ENCODE measurements around the gene PARP3. TPM values are rescaled to one million over a fixed set of nuclear protein-coding genes. Genes with fewer than 3 reads are reported as not detected.

PARP3 gene
- total RNA-seq, 3 donors from 2014 or later (not counting 1 experiment from before 2014, with no cell fraction given): 4.6 to 7.4 (median 5.6) TPM

DNA sequence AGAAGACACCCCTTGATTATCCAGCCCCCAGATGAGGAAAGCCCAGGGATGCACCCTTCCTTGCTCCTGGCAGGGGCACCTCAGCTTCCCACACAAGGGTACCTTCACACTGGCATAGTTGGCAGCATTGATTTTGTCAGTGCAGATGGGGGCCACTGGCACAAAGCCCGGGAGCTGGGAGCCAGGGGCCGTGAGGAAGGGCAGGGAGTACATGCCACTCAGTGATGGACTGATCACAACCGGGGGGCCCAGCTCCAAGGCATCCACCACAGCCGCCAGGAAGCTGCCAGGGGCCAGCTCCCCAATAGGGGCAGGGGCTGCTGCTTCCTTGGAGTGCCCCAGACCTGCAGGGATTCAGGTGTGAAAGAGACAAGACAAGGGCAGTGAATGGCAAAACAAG, 27.7 kb downstream of the PARP3 start:
- no peak for DNase-seq
- Histone ChIP-seq H3K9me3 (ENCODE audit: control insufficient read depth, insufficient read depth, low read length) (no peaks in the 10 kb centered on the region), H3K27ac (ENCODE audit: low read length) (no peak overlapping the region), H3K36me3 (ENCODE audit: control insufficient read depth, insufficient read depth, low read length) (no peaks in the 10 kb centered on the region), H3K4me1 (ENCODE audit: control insufficient read depth, insufficient read depth, low read length) (peaks cover 35% of the 10 kb centered on the region), H3K27me3 (ENCODE audit: control insufficient read depth, insufficient read depth, low read length) (peaks cover 3% of the 10 kb centered on the region), H3K4me3 (ENCODE audit: low read length) (no peak overlapping the region)
- intact Hi-C loops (cut with micrococcal nuclease): no loop called here
- peaks cover 12 to 45% of the 10 kb centered on the region in 2 donors for H3K4me1 Mint-ChIP-seq
- no peaks in the 10 kb centered on the region for H3K36me3 Mint-ChIP-seq
- no peak overlapping the region for H3K4me3 Mint-ChIP-seq
- H3K27me3 Mint-ChIP-seq (ENCODE audit: low read depth in 2 of 2): peaks cover 0 to 6% of the 10 kb centered on the region in 2 donors
- no peak for ATAC-seq
- TF ChIP-seq, protein P1, sequence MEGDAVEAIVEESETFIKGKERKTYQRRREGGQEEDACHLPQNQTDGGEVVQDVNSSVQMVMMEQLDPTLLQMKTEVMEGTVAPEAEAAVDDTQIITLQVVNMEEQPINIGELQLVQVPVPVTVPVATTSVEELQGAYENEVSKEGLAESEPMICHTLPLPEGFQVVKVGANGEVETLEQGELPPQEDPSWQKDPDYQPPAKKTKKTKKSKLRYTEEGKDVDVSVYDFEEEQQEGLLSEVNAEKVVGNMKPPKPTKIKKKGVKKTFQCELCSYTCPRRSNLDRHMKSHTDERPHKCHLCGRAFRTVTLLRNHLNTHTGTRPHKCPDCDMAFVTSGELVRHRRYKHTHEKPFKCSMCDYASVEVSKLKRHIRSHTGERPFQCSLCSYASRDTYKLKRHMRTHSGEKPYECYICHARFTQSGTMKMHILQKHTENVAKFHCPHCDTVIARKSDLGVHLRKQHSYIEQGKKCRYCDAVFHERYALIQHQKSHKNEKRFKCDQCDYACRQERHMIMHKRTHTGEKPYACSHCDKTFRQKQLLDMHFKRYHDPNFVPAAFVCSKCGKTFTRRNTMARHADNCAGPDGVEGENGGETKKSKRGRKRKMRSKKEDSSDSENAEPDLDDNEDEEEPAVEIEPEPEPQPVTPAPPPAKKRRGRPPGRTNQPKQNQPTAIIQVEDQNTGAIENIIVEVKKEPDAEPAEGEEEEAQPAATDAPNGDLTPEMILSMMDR (IDR thresholded peaks at IDR 0.05): no peak
- no peaks in the 10 kb centered on the region for H3K9me3 Mint-ChIP-seq
- WGBS (ENCODE audit: insufficient coverage): 90% methylated on average over 4 of the region's 4 CpGs
- no peak overlapping the region for H3K27ac Mint-ChIP-seq

DNA sequence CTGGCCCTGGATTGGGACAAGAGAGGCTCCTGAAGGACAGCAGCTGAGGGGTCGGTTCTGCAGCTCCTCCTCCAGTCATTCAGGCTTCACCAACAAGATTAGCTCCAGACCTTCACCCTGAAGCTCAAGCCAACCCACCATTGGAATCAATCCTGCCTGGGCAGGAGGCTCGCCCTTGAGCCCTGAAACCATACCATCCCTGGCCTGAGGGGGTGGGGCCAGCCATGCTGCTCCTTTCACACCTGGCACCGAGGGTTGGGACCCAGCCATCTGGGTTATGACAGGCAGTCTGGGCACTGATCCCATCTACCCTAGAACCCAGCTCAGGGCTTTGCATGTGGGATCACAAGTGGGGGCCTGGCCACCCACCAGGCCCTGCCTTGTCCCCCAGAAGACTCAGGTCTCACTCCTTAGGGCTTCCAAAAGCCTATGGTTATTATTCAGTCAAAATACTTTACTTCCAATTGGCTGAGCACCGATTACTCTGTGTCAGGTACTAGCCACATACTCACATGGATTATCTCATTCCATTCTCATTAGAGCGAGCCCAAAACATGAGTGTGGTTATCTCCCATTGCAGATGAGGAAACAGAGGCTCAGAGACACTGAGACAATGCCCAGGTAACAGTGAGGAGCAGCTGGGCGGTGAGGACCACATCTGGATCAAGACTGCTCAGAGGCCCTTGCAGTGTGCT, 28.6 kb downstream of the PARP3 start:
- DNase-seq: no peak
- WGBS (ENCODE audit: insufficient coverage): 88% methylated on average over 6 of the region's 6 CpGs
- no peaks in the 10 kb centered on the region for H3K27me3 Mint-ChIP-seq (ENCODE audit: low read depth in 2 of 2)
- H3K9me3 Mint-ChIP-seq: no peaks in the 10 kb centered on the region
- intact Hi-C loops (cut with micrococcal nuclease): no loop called here
- H3K27ac Mint-ChIP-seq: no peak overlapping the region
- ATAC-seq: no peak
- H3K4me3 ChIP-seq (ENCODE audit: low read length): no peak overlapping the region
- no peak overlapping the region for H3K27ac ChIP-seq (ENCODE audit: low read length)
- peaks cover 41% of the 10 kb centered on the region for H3K4me1 ChIP-seq (ENCODE audit: control insufficient read depth, insufficient read depth, low read length)
- no peaks in the 10 kb centered on the region for H3K27me3 ChIP-seq (ENCODE audit: control insufficient read depth, insufficient read depth, low read length)
- peaks cover 18 to 46% of the 10 kb centered on the region in 2 donors for H3K4me1 Mint-ChIP-seq
- no peaks in the 10 kb centered on the region for H3K9me3 ChIP-seq (ENCODE audit: control insufficient read depth, insufficient read depth, low read length)
- TF ChIP-seq, protein P1 (IDR thresholded peaks at IDR 0.05): no peak
- H3K36me3 Mint-ChIP-seq: no peaks in the 10 kb centered on the region
- H3K36me3 ChIP-seq (ENCODE audit: control insufficient read depth, insufficient read depth, low read length): no peaks in the 10 kb centered on the region
- H3K4me3 Mint-ChIP-seq: peak overlapping the region; percentile 3

DNA sequence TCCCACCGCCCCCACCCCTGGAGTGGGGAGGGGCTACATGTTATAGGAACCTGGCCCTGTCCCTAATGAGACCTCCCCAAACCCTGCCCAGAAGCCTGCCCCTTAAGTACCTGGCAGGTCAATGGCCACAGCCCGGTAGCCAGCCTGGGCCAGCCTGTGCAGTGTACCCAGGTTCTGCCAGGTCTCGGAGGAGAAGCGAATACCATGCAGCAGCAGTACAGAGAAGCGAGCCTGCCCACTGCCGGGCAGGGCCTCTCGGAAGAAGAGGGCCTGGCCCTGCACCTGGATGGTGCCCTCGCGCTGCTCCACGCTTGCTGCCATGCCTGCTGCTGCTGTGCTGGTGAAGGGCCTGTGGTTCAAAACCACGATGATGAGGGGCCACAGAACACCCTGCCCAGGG, 29.2 kb downstream of the PARP3 start:
- Mint-ChIP-seq H3K36me3 (no peaks in the 10 kb centered on the region), H3K4me1 (peaks cover 18 to 45% of the 10 kb centered on the region in 2 donors), H3K4me3 (no peak overlapping the region), H3K9me3 (no peaks in the 10 kb centered on the region), H3K27ac (no peak overlapping the region), H3K27me3 (ENCODE audit: low read depth in 2 of 2) (no peaks in the 10 kb centered on the region)
- DNase-seq (no peak), ATAC-seq (no peak)
- H3K27ac ChIP-seq (ENCODE audit: low read length): no peak overlapping the region
- H3K4me1 ChIP-seq (ENCODE audit: control insufficient read depth, insufficient read depth, low read length): peaks cover 45% of the 10 kb centered on the region
- no peak overlapping the region for H3K4me3 ChIP-seq (ENCODE audit: low read length)
- WGBS (ENCODE audit: insufficient coverage): 91% methylated on average over 11 of the region's 11 CpGs
- TF ChIP-seq, protein P1 (IDR thresholded peaks at IDR 0.05): no peak
- intact Hi-C loops (cut with micrococcal nuclease): no loop called here
- no peaks in the 10 kb centered on the region for H3K27me3 ChIP-seq (ENCODE audit: control insufficient read depth, insufficient read depth, low read length)
- no peaks in the 10 kb centered on the region for H3K9me3 ChIP-seq (ENCODE audit: control insufficient read depth, insufficient read depth, low read length)
- H3K36me3 ChIP-seq (ENCODE audit: control insufficient read depth, insufficient read depth, low read length): no peaks in the 10 kb centered on the region
